GM21526 (cell line): ENCODE data around the gene GRXCR2.
"Not testable (repeated sequence)": the region's sequence is repeated elsewhere in the genome, so short reads cannot be mapped to it uniquely, and the experiment has no call there.

Source experiments
- ATAC-seq: cut with Tn5 transposase; IDR thresholded peaks from one replicate; pipeline ENCODE4 v1.9.1; 2021; ENCODE audit warnings: moderate library complexity; ENCODE audit not compliant: unreplicated experiment, low FRiP score

The GRXCR2 gene

GRCh38 chr5:145887976-145888574, 15.3 kb upstream of the GRXCR2 start:
- ATAC-seq = no peak

GRCh38 chr5:145887217-145887616, 14.4 kb upstream of the GRXCR2 start:
- ATAC-seq = no peak

- ATAC-seq = no peak
Measured at GRCh38 chr5:145874765-145875164, 2.0 kb upstream of the GRXCR2 start.

GRCh38 chr5:145872486-145872885, 328 bp downstream of the GRXCR2 start:
- ATAC-seq = no peak

- no peak for ATAC-seq
Measured at GRCh38 chr5:145869753-145870152, 3.1 kb downstream of the GRXCR2 start.

GRCh38 chr5:145867806-145868205, 5.0 kb downstream of the GRXCR2 start:
- ATAC-seq = no peak

- ATAC-seq = not testable (repeated sequence)
Measured at GRCh38 chr5:145864432-145864831, 8.4 kb downstream of the GRXCR2 start.

- ATAC-seq = no peak
Measured at GRCh38 chr5:145863003-145863402, 9.8 kb downstream of the GRXCR2 start.

GRCh38 chr5:145859897-145860296, 12.9 kb downstream of the GRXCR2 start:
- no peak for ATAC-seq

- ATAC-seq = no peak
Measured at GRCh38 chr5:145859453-145859852, 13.4 kb downstream of the GRXCR2 start.

GRCh38 chr5:145858959-145859358, 13.9 kb downstream of the GRXCR2 start:
- ATAC-seq = no peak

GRCh38 chr5:145856285-145856818, 16.5 kb downstream of the GRXCR2 start:
- ATAC-seq = no peak

GRCh38 chr5:145855763-145856267, 17.0 kb downstream of the GRXCR2 start:
- ATAC-seq = no peak

- no peak for ATAC-seq
Measured at GRCh38 chr5:145854651-145855258, 18.1 kb downstream of the GRXCR2 start.

GRCh38 chr5:145853781-145854376, 18.9 kb downstream of the GRXCR2 start:
- ATAC-seq = no peak

- ATAC-seq = no peak
Measured at GRCh38 chr5:145852990-145853389, 19.8 kb downstream of the GRXCR2 start.

- ATAC-seq = no peak
Measured at GRCh38 chr5:145848854-145849253, 24.0 kb downstream of the GRXCR2 start.

GRCh38 chr5:145847499-145848497, 25.0 kb downstream of the GRXCR2 start:
- ATAC-seq = no peak

GRCh38 chr5:145846081-145846480, 26.7 kb downstream of the GRXCR2 start:
- ATAC-seq = no peak

- no peak for ATAC-seq
Measured at GRCh38 chr5:145841299-145841698, 31.5 kb downstream of the GRXCR2 start.
